ENCODE data around the gene ZCCHC8.
A peak's percentile ranks its signal among the peaks of the same experiment; 100 is the strongest.
"Not testable (repeated sequence)": the region's sequence is repeated elsewhere in the genome, so short reads cannot be mapped to it uniquely, and the experiment has no call there.

Gene ZCCHC8

DNA sequence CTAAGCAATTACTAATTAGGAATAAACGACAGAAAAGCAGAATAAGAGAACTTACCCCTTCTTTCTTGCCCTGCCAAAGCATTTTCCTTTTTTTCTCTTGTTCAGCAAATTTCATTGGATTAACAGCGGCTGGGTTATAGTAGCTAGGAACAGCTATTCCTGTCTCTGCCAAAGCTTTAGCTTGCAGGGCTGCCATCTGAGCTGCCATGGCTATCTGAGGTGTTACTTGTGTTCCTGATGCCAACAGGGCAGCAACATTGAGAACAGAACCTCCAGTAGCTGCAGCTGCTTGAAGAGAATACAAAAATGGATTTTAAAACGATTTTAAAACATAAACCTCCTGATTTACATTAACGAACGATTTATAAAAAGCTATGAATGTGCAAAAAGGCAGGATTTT lies 7.4 kb upstream of the ZCCHC8 start:
- no peak for DNase-seq (ENCODE audit: low spot score)

- no peak for DNase-seq (ENCODE audit: low spot score)
Measured at GRCh38 chr12:122506393-122506938, 5.7 kb upstream of the ZCCHC8 start.

- no peak for DNase-seq (ENCODE audit: low spot score)
Measured at GRCh38 chr12:122505419-122506051, 4.8 kb upstream of the ZCCHC8 start.

GRCh38 chr12:122503783-122504590 lies 3.3 kb upstream of the ZCCHC8 start:
- no peak for DNase-seq (ENCODE audit: low spot score)

- no peak for DNase-seq (ENCODE audit: low spot score)
Measured at GRCh38 chr12:122503147-122503751, 2.5 kb upstream of the ZCCHC8 start.

GRCh38 chr12:122501489-122501989 lies 807 bp upstream of the ZCCHC8 start:
- DNase-seq (ENCODE audit: low spot score), result no peak

DNA sequence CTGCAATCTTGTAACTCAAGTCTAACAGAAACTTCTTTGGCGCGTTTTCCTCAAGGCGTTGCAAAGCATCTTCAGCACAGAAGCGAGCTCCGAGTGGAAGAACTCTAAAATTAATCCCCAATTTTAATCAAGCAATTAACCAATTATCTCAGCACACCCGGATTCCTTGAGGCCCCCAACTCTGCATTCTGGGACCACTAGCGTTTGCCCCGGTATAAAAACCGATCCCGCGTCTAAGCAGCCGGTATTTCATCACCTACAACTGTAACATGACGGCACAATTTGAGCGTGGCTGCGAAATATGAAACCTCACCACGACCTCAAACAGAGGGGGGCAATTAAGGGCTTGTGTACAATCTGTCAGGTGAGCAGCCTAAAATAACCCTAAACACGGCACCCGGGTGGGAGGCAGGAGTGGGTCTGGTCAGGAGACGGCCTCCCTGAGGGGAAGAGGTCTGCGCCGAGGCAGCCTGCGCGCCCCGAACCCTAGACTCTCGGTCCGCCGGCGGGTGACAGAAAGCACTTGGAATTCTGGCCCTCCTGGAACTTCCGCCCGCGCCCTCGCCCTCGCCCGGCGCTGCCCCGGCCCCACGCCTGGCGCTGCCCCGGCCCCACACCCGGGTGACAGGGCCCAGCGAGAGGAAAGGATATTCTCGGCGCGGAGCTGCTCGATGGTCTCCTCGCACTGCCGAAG lies 594 bp downstream of the ZCCHC8 start:
- DNase-seq (ENCODE audit: low spot score), result peak; percentile 55

DNA sequence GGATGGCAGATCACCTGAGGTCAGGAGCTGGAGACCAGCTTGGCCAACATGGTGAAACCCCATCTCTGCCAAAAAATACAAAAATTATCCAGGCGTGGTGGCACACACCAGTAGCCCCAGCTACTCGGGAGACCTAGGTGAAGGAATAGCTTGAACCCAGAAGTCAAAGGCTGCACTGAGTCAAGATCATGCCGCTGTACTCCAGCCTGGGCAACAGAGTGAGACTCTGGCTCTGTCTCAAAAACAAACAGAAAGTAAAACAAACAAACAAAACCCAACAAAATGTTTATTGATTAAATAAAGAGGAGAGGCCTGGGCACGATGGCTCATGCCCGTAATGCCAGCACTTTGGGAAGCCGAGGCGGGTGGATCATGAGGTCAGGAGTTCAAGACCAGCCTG lies 5.5 kb downstream of the ZCCHC8 start:
- DNase-seq (ENCODE audit: low spot score), result no peak

DNA sequence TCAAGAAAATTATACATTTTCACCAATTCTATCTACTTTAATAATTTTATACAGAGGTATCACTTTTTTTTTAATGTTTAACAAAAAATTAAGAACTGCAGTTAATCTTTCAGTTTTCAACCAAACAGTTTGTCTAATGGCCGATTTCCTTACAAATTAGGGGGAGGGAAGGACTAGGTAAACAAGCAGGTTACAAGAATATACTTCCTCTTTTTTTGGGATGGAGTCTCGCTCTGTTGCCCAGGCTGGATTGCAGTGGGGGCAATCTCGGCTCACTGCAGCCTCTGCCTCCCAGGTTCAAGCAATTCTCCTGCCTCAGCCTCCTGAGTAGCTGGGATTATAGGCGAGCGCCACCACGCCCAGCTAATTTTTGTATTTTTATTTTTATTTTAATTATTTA lies 7.5 kb downstream of the ZCCHC8 start:
- DNase-seq (ENCODE audit: low spot score), result not testable (repeated sequence)

DNA sequence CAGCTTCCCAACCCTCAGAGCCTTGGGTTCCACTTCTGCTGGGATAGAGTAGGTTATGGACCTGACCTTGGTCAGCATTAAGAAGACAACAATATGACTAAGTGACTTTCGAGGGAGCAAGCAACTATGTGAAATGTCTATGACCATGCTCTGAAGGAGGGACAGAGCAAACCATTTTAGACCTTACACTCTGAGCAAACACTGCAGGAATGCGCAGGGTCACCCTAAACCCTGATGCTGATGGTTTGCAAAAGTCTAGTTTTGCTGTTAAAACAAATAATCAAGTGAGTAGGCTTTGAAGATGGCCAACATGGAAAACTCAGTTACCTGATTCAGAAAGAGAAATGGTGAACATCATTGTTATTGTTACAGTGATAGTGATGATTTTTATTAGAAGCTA lies 8.7 kb downstream of the ZCCHC8 start:
- DNase-seq (ENCODE audit: low spot score), result no peak

GRCh38 chr12:122489038-122489437 lies 11.7 kb downstream of the ZCCHC8 start:
- peak; percentile 75 for DNase-seq (ENCODE audit: low spot score)

DNA sequence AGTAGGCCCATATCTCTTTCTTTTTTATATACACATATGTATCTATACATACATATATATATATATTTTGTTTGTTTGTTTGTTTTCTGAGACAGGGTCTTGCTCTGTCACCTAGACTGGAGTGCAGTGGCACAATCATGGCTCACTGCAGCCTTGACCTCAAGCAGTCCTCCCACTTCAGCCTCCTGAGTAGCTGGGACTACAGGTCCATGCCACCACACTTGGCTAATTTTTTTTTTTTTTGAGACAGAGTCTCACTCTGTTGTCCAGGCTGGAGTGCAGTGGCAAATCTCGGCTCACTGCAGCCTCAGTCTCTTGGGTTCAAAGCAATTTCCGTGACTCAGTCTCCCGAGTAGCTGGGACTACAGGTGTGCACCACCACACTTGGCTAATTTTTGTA lies 12.9 kb downstream of the ZCCHC8 start:
- DNase-seq (ENCODE audit: low spot score), result not testable (repeated sequence)

DNA sequence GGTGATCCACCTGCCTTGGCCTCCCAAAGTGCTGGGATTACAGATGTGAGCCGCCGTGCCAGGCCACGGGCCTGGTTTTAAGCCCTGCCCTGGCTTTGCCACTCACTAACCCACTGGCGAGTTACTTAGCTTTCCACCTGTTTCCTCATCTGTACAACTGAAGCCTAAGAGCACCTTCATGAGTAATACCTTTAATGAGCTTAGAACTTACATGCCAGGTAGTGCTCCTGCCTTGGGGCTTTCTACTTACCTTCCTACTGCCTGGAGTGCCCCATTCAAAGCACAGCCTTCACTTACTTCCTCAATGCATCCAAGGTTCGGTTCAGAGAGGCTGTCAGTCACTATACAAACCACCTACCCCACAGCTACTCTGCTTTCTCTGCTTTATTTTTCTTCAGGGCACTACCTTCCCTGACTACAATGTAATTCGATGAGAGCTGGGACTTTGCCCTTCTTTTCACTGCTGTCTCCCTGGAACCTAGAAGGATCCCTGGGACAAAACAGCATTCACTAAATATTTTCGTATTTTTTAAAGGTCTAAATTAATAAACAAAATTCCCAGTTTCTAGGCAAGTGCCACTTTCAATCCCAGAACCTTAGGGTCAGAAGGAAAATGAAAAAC lies 13.8 kb downstream of the ZCCHC8 start:
- DNase-seq (ENCODE audit: low spot score), result no peak

GRCh38 chr12:122486360-122486759 lies 14.4 kb downstream of the ZCCHC8 start:
- DNase-seq (ENCODE audit: low spot score), result not testable (repeated sequence)

DNA sequence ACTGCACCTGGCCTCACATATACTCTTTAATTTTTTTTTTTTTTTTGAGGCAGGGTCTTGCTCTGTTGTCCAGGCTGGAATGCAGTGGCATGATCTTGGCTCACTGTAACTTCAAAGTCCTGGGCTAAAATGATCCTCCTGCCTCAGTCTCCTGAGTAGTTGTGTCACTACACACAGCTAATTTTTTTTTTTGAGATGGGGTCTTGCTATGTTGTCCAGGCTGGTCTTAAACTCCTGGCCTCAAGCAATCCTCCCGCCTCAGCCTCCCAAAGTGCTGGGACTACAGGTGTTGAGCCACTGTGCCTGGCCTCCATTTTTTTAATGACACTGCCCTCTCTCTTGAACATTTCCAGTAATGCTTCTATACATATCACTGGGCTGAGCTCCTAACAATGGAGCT lies 16.3 kb downstream of the ZCCHC8 start:
- DNase-seq (ENCODE audit: low spot score), result not testable (repeated sequence)

GRCh38 chr12:122483969-122484368 lies 16.8 kb downstream of the ZCCHC8 start:
- DNase-seq (ENCODE audit: low spot score), result no peak

GRCh38 chr12:122481861-122482260 lies 18.9 kb downstream of the ZCCHC8 start:
- no peak for DNase-seq (ENCODE audit: low spot score)

DNA sequence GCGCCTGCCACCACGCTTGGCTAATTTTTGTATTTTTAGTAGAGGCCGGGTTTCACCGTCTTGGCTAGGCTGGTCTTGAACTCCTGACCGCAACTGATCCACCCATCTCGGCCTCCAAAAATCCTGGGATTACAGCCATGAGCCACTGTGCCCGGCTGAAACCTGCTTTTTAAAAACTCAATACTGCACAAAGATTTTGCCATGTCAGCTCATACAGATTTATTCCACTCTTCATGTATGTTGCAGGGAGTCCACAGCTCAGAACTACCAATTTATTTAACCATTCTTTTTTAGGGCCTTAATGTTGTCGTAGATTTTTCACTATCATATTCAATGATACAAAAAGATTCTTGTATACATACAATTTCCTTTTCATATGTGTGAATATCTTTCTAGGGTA lies 20.0 kb downstream of the ZCCHC8 start:
- DNase-seq (ENCODE audit: low spot score), result no peak

DNA sequence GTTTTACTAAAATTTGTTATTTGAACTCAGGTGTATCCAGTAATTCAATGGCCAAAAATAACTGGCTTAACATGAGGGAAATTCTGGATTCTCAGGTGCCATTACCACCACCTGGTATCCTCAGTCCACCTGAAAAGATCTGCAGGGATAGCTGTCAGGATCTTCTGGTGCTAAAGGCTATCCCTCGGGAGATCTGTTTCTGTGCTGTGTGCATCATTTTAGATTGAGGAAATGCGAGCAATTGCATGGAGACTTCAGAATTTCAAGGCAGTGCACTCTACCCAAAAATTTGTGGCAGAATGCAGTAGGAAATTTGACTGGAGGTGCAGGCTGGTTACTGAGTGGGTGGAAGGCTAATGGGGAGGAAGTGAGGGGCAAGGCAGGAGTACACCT lies 26.4 kb downstream of the ZCCHC8 start:
- no peak for DNase-seq (ENCODE audit: low spot score)

- DNase-seq (ENCODE audit: low spot score), result no peak
Measured at GRCh38 chr12:122473543-122474323, 27.0 kb downstream of the ZCCHC8 start.

Measured in hematopoietic multipotent progenitor cell treated with erythropoietin and hydrocortisone succinate and interleukin-3 and kit ligand, for 17 days (in vitro differentiated cells).